ENCODE measurements around the gene PLA1A. TPM values are rescaled to one million over a fixed set of nuclear protein-coding genes. Genes with fewer than 3 reads are reported as not detected.

Gene PLA1A
- total RNA-seq, 1 experiment from 2014 or later, result not detected

GRCh38 chr3:119585208-119585607 is 12.5 kb upstream of the PLA1A start:
- no peaks in the 10 kb centered on the region for H3K9me2 ChIP-seq (replicated peaks; ENCODE audit: insufficient read depth, low read length)
- no peaks in the 10 kb centered on the region for H4K20me1 ChIP-seq (ENCODE audit: insufficient read depth, low read depth, low read length)
- no peaks in the 10 kb centered on the region for H3K79me2 ChIP-seq (ENCODE audit: low read length)
- H3K9ac ChIP-seq (ENCODE audit: low read length), result no peak overlapping the region
- H3K4me1 ChIP-seq (ENCODE audit: low read length), result peaks cover 3% of the 10 kb centered on the region
- H2AFZ ChIP-seq (ENCODE audit: low read length), result no peak overlapping the region
- H3K27me3 ChIP-seq (ENCODE audit: low read length), result no peaks in the 10 kb centered on the region
- no peaks in the 10 kb centered on the region for H3K36me3 ChIP-seq (ENCODE audit: insufficient read depth, low read length)
- H3K27ac ChIP-seq (ENCODE audit: low read length), result no peak overlapping the region
- DNase-seq, result no peak
- H3K4me3 ChIP-seq (ENCODE audit: low read length), result no peak overlapping the region
- no peaks in the 10 kb centered on the region for H3K9me3 ChIP-seq (ENCODE audit: low read length)
- no peak overlapping the region for H3K4me2 ChIP-seq (ENCODE audit: low read depth, low read length, poor library complexity, severe bottlenecking)

DNA sequence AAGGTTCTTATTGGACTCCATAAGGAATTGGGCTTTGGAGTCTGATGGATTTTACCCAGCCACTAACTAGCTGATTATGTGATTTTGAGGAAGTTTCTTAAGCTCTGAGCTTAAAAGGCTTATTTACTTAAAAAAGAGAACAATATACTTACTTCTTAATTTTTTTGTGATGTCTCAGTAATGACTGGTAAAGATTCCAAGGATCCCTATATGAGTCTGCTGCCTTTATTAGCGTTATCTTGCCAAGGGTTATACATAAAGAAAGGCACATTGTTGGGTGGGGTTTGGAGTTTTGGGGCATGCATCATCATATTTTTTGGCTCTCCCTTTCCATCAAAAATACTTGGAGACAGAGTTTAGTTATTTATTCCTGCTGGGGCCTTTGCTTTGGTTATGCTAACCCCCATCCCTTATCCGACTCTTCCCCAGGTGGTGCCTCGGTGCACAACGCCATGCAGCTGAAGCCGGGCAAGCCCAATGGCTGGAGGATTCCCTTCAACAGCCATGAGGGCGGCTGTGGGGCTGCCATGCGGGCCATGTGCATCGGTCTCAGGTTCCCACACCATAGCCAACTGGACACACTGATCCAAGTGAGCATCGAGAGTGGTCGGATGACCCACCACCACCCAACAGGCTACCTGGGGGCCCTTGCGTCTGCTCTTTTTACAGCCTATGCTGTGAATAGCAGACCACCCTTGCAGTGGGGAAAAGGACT is 11.7 kb upstream of the PLA1A start:
- Histone ChIP-seq H3K9me2 (replicated peaks; ENCODE audit: insufficient read depth, low read length) (no peaks in the 10 kb centered on the region), H3K9me3 (ENCODE audit: low read length) (no peaks in the 10 kb centered on the region), H4K20me1 (ENCODE audit: insufficient read depth, low read depth, low read length) (no peaks in the 10 kb centered on the region), H3K79me2 (ENCODE audit: low read length) (no peaks in the 10 kb centered on the region), H3K4me3 (ENCODE audit: low read length) (no peak overlapping the region), H3K36me3 (ENCODE audit: insufficient read depth, low read length) (no peaks in the 10 kb centered on the region), H3K4me2 (ENCODE audit: low read depth, low read length, poor library complexity, severe bottlenecking) (no peak overlapping the region), H3K27me3 (ENCODE audit: low read length) (no peaks in the 10 kb centered on the region), H2AFZ (ENCODE audit: low read length) (no peak overlapping the region), H3K9ac (ENCODE audit: low read length) (no peak overlapping the region), H3K27ac (ENCODE audit: low read length) (no peak overlapping the region), H3K4me1 (ENCODE audit: low read length) (no peaks in the 10 kb centered on the region)
- no peak for DNase-seq

GRCh38 chr3:119586733-119587172 is 10.9 kb upstream of the PLA1A start:
- Histone ChIP-seq H3K27ac (ENCODE audit: low read length) (no peak overlapping the region), H3K27me3 (ENCODE audit: low read length) (no peaks in the 10 kb centered on the region), H3K9ac (ENCODE audit: low read length) (no peak overlapping the region), H3K4me2 (ENCODE audit: low read depth, low read length, poor library complexity, severe bottlenecking) (no peak overlapping the region), H3K4me1 (ENCODE audit: low read length) (no peaks in the 10 kb centered on the region), H3K4me3 (ENCODE audit: low read length) (no peak overlapping the region), H3K79me2 (ENCODE audit: low read length) (no peaks in the 10 kb centered on the region), H3K36me3 (ENCODE audit: insufficient read depth, low read length) (no peaks in the 10 kb centered on the region), H3K9me2 (replicated peaks; ENCODE audit: insufficient read depth, low read length) (no peaks in the 10 kb centered on the region), H2AFZ (ENCODE audit: low read length) (no peak overlapping the region), H4K20me1 (ENCODE audit: insufficient read depth, low read depth, low read length) (no peaks in the 10 kb centered on the region), H3K9me3 (ENCODE audit: low read length) (no peaks in the 10 kb centered on the region)
- no peak for DNase-seq

- Histone ChIP-seq H3K36me3 (ENCODE audit: insufficient read depth, low read length) (no peaks in the 10 kb centered on the region), H3K4me2 (ENCODE audit: low read depth, low read length, poor library complexity, severe bottlenecking) (no peak overlapping the region), H3K27ac (ENCODE audit: low read length) (no peak overlapping the region), H3K9me3 (ENCODE audit: low read length) (no peaks in the 10 kb centered on the region), H3K79me2 (ENCODE audit: low read length) (no peaks in the 10 kb centered on the region), H3K4me1 (ENCODE audit: low read length) (no peaks in the 10 kb centered on the region), H3K9me2 (replicated peaks; ENCODE audit: insufficient read depth, low read length) (no peaks in the 10 kb centered on the region), H3K27me3 (ENCODE audit: low read length) (no peaks in the 10 kb centered on the region), H4K20me1 (ENCODE audit: insufficient read depth, low read depth, low read length) (no peaks in the 10 kb centered on the region), H3K4me3 (ENCODE audit: low read length) (no peak overlapping the region), H2AFZ (ENCODE audit: low read length) (no peak overlapping the region), H3K9ac (ENCODE audit: low read length) (no peak overlapping the region)
- DNase-seq, result no peak
Measured at GRCh38 chr3:119588112-119588511, 9.6 kb upstream of the PLA1A start.

DNA sequence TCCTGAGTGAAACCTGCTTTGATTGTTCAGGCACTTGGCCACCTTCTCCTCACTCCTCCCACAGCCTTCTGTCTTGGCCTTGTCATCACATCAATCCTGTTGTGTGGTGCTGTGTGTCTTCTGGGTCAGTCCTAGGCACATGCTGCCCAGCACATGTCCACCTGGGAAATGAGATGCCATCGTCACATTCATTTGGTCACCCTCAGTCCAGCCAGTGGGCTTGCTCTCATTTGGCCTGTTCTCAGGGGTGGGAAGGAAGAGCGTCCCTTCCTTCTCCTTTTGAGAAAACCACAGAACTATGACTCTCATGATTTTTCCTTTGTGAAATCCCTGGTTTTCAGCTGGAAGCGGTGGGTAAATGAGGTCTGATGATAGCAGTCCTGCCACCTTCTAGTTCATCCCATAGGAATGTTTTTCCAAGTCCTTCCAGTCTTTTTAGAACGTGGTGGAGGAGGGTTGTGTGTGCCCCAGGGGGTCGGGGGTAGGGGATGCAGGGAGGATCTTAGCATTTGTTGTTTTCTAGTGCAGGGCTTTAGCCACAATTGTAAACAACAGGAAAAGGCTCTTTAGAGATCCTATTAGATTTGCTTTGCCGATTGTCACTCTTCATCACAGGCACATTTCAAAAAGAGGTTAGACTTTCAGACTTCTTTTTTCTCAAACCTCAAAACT is 8.4 kb upstream of the PLA1A start:
- Histone ChIP-seq H4K20me1 (ENCODE audit: insufficient read depth, low read depth, low read length) (no peaks in the 10 kb centered on the region), H3K79me2 (ENCODE audit: low read length) (no peaks in the 10 kb centered on the region), H2AFZ (ENCODE audit: low read length) (no peak overlapping the region), H3K9ac (ENCODE audit: low read length) (no peak overlapping the region), H3K36me3 (ENCODE audit: insufficient read depth, low read length) (no peaks in the 10 kb centered on the region), H3K9me2 (replicated peaks; ENCODE audit: insufficient read depth, low read length) (no peaks in the 10 kb centered on the region), H3K9me3 (ENCODE audit: low read length) (no peaks in the 10 kb centered on the region), H3K27ac (ENCODE audit: low read length) (no peak overlapping the region), H3K27me3 (ENCODE audit: low read length) (no peaks in the 10 kb centered on the region), H3K4me1 (ENCODE audit: low read length) (no peaks in the 10 kb centered on the region), H3K4me3 (ENCODE audit: low read length) (no peak overlapping the region), H3K4me2 (ENCODE audit: low read depth, low read length, poor library complexity, severe bottlenecking) (no peak overlapping the region)
- no peak for DNase-seq

DNA sequence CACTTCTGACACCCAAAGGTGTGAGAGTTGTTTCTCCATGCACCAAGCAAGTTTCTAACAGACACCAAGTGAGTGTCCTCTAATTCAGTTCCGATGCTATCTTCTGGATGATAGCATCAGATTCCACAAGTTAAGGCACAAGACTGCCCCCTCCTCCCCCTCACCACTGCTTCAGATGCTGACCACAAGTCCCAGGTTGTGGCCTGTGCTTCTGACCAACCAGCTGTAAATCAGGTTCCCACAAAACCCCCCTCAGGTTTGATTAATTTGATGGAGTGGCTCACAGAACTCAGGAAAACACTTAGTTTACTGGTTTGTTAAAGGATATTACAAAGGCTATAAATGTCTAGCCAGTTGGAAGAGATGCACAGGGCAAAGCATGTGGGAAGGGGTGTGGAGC is 7.0 kb upstream of the PLA1A start:
- H3K9ac ChIP-seq (ENCODE audit: low read length), result no peak overlapping the region
- H2AFZ ChIP-seq (ENCODE audit: low read length), result no peak overlapping the region
- no peaks in the 10 kb centered on the region for H3K9me2 ChIP-seq (replicated peaks; ENCODE audit: insufficient read depth, low read length)

GRCh38 chr3:119592861-119593260 is 4.8 kb upstream of the PLA1A start:
- Histone ChIP-seq H3K27ac (ENCODE audit: low read length) (no peak overlapping the region), H3K4me2 (ENCODE audit: low read depth, low read length, poor library complexity, severe bottlenecking) (no peak overlapping the region), H3K79me2 (ENCODE audit: low read length) (no peaks in the 10 kb centered on the region), H3K27me3 (ENCODE audit: low read length) (no peaks in the 10 kb centered on the region), H3K9ac (ENCODE audit: low read length) (no peak overlapping the region), H3K4me3 (ENCODE audit: low read length) (no peak overlapping the region), H4K20me1 (ENCODE audit: insufficient read depth, low read depth, low read length) (no peaks in the 10 kb centered on the region), H3K36me3 (ENCODE audit: insufficient read depth, low read length) (no peaks in the 10 kb centered on the region), H3K9me2 (replicated peaks; ENCODE audit: insufficient read depth, low read length) (no peaks in the 10 kb centered on the region), H3K4me1 (ENCODE audit: low read length) (no peaks in the 10 kb centered on the region), H3K9me3 (ENCODE audit: low read length) (no peaks in the 10 kb centered on the region), H2AFZ (ENCODE audit: low read length) (no peak overlapping the region)
- no peak for DNase-seq

More for the DNA sequence above, 7.0 kb upstream of the PLA1A start:
- Histone ChIP-seq H3K4me2 (ENCODE audit: low read depth, low read length, poor library complexity, severe bottlenecking) (no peak overlapping the region), H3K27ac (ENCODE audit: low read length) (no peak overlapping the region), H3K79me2 (ENCODE audit: low read length) (no peaks in the 10 kb centered on the region), H4K20me1 (ENCODE audit: insufficient read depth, low read depth, low read length) (no peaks in the 10 kb centered on the region), H3K36me3 (ENCODE audit: insufficient read depth, low read length) (no peaks in the 10 kb centered on the region), H3K27me3 (ENCODE audit: low read length) (no peaks in the 10 kb centered on the region), H3K4me1 (ENCODE audit: low read length) (no peaks in the 10 kb centered on the region), H3K9me3 (ENCODE audit: low read length) (no peaks in the 10 kb centered on the region), H3K4me3 (ENCODE audit: low read length) (no peak overlapping the region)
- DNase-seq, result no peak

DNA sequence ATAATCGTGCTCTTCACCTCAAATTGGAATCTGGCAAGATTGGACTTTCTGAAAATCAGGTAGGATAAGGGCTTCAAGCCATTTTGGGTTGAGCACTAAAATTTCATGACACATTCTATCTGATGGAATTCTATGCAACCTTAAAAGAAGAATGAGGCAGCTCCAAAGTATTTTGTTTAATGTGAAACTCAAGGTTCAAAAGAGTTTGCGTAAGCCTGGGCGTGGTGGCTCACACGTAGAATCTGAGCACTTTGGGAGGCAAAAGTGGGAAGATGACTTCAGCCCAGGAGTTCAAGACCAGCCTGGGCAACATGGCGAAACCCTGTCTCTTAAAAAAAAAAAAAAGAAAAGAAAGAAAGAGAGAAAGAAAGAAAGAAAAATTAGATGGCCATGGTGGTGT is 3.6 kb upstream of the PLA1A start:
- no peak for DNase-seq
- H3K9ac ChIP-seq (ENCODE audit: low read length), result no peak overlapping the region
- H3K4me2 ChIP-seq (ENCODE audit: low read depth, low read length, poor library complexity, severe bottlenecking), result no peak overlapping the region
- no peaks in the 10 kb centered on the region for H3K79me2 ChIP-seq (ENCODE audit: low read length)
- no peaks in the 10 kb centered on the region for H3K9me3 ChIP-seq (ENCODE audit: low read length)
- H3K4me1 ChIP-seq (ENCODE audit: low read length), result no peaks in the 10 kb centered on the region
- no peaks in the 10 kb centered on the region for H3K36me3 ChIP-seq (ENCODE audit: insufficient read depth, low read length)
- H2AFZ ChIP-seq (ENCODE audit: low read length), result no peak overlapping the region
- no peaks in the 10 kb centered on the region for H4K20me1 ChIP-seq (ENCODE audit: insufficient read depth, low read depth, low read length)
- no peak overlapping the region for H3K4me3 ChIP-seq (ENCODE audit: low read length)
- no peaks in the 10 kb centered on the region for H3K9me2 ChIP-seq (replicated peaks; ENCODE audit: insufficient read depth, low read length)
- no peak overlapping the region for H3K27ac ChIP-seq (ENCODE audit: low read length)
- H3K27me3 ChIP-seq (ENCODE audit: low read length), result no peaks in the 10 kb centered on the region
